ENCODE data around the gene TIMM13.

DNA sequence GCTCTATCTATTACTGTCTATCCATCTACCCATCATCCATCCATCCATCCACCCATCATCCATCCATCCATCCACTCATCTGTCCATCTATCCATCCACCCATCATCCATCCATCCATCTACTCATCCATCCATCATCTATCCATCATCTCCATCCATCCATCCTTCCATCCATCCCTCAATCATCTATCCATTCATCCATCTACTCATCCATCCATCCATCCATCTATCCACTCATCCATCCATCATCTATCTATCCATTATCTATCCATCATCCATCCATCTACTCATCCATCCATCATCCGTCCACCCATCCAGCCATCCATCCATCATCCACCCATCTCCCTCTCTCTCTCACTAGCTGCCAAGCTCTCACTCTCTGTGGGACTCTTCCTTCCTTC, 13.1 kb upstream of the TIMM13 start:
- TF ChIP-seq POLR2AphosphoS5 (IDR thresholded peaks at IDR 0.05), result no peak
- no peak for TF ChIP-seq EP300 (IDR thresholded peaks at IDR 0.05)
- TF ChIP-seq, protein P1, sequence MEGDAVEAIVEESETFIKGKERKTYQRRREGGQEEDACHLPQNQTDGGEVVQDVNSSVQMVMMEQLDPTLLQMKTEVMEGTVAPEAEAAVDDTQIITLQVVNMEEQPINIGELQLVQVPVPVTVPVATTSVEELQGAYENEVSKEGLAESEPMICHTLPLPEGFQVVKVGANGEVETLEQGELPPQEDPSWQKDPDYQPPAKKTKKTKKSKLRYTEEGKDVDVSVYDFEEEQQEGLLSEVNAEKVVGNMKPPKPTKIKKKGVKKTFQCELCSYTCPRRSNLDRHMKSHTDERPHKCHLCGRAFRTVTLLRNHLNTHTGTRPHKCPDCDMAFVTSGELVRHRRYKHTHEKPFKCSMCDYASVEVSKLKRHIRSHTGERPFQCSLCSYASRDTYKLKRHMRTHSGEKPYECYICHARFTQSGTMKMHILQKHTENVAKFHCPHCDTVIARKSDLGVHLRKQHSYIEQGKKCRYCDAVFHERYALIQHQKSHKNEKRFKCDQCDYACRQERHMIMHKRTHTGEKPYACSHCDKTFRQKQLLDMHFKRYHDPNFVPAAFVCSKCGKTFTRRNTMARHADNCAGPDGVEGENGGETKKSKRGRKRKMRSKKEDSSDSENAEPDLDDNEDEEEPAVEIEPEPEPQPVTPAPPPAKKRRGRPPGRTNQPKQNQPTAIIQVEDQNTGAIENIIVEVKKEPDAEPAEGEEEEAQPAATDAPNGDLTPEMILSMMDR (IDR thresholded peaks at IDR 0.05), result no peak
